DND-41 (cell line): ENCODE results near the gene ASIP.
"Not testable (repeated sequence)": the region's sequence is repeated elsewhere in the genome, so short reads cannot be mapped to it uniquely, and the experiment has no call there.

ENCODE experiments used
- ATAC-seq: fragments of 200-7000 bp; cut with Tn5 transposase; 3 replicates; pipeline ENCODE4 v1.9.1; 2021; ENCODE audit warnings: low read depth; ENCODE audit not compliant: insufficient read depth
- DNase-seq: peaks from one replicate; pipeline ENCODE4 v3.0.0-alpha.2; 2020
- H2AFZ ChIP-seq: 2 replicates; pipeline ENCODE4 v1.6.0; 2012; ENCODE audit warnings: low read depth, low read length
- H3K27ac ChIP-seq: 2 replicates; pipeline ENCODE4 v1.5.1; 2012; ENCODE audit warnings: low read length, inconsistent platforms
- H3K27me3 ChIP-seq: fragments of 200-600 bp; sonication (generic); 2 replicates; pipeline ENCODE4 v1.6.0; 2012; ENCODE audit warnings: low read length, mild to moderate bottlenecking, inconsistent platforms; ENCODE audit not compliant: insufficient read depth, poor library complexity
- H3K36me3 ChIP-seq: 2 replicates; pipeline ENCODE4 v1.5.1; 2012; ENCODE audit warnings: low read length, inconsistent platforms; ENCODE audit not compliant: insufficient read depth
- H3K4me1 ChIP-seq: 2 replicates; pipeline ENCODE4 v1.5.1; 2012; ENCODE audit warnings: mild to moderate bottlenecking, low read length; ENCODE audit not compliant: insufficient read depth
- H3K4me2 ChIP-seq: 2 replicates; pipeline ENCODE4 v1.6.0; 2012; ENCODE audit warnings: mild to moderate bottlenecking, moderate library complexity, low read length, inconsistent platforms; ENCODE audit not compliant: insufficient read depth
- H3K4me3 ChIP-seq, 2 experiments: fragments of 200-600 bp in 1 of 2; shearing (Covaris generic) in 1 of 2; 2 replicates each; pipeline ENCODE4 v1.5.1; 2012 to 2016; ENCODE audit warnings: inconsistent platforms in 2 of 2, low read length in 2 of 2, mild to moderate bottlenecking in 2 of 2, low read depth in 1 of 2, moderate library complexity in 1 of 2
- H3K79me2 ChIP-seq: 2 replicates; pipeline ENCODE4 v1.6.0; 2012; ENCODE audit warnings: low read length, inconsistent platforms; ENCODE audit not compliant: insufficient read depth
- H3K9ac ChIP-seq: 2 replicates; pipeline ENCODE4 v1.6.0; 2012; ENCODE audit warnings: low read depth, mild to moderate bottlenecking, inconsistent platforms, low read length, moderate library complexity
- H3K9me3 ChIP-seq: 2 replicates; pipeline ENCODE4 v1.5.1; 2012; ENCODE audit warnings: low read length, moderate library complexity, mild to moderate bottlenecking, inconsistent platforms; ENCODE audit not compliant: insufficient read depth, severe bottlenecking
- H4K20me1 ChIP-seq: 2 replicates; pipeline ENCODE4 v1.6.0; 2012; ENCODE audit warnings: low read length; ENCODE audit not compliant: insufficient read depth
- EZH2 ChIP-seq: IDR thresholded peaks from 3 replicates; pipeline ENCODE4 v1.6.1; 2012; ENCODE audit warnings: borderline replicate concordance, low read depth, mild to moderate bottlenecking, moderate library complexity, low read length, inconsistent platforms; ENCODE audit not compliant: severe bottlenecking
- TF ChIP-seq, protein P1 (sequence below): IDR thresholded peaks from 2 replicates; pipeline ENCODE4 v1.5.1; 2012; ENCODE audit warnings: borderline replicate concordance, low read length, moderate library complexity, mild to moderate bottlenecking; ENCODE audit not compliant: poor library complexity, severe bottlenecking; ENCODE audit errors: extremely low read depth

Gene ASIP

DNA sequence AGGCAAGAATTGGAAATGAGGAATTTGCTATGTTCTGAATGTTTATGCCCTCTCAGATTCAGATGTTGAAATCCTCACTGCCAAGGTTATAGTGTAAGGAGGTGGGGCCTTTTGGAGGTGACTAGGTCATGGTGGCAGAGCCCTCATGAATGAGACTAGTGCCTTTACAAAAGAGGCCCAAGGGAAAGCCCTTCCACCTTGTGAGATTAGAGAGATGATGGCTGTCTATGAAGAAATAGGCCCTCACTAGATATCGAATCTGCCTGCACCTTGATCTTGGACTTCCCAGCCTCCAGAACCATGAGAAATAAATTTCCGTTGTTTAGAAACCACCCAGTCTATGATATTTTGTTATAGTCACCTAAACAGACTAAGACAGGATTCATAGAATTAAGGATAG lies 10.4 kb downstream of the ASIP start:
- H3K9me3 ChIP-seq = no peaks in the 10 kb centered on the region

DNA sequence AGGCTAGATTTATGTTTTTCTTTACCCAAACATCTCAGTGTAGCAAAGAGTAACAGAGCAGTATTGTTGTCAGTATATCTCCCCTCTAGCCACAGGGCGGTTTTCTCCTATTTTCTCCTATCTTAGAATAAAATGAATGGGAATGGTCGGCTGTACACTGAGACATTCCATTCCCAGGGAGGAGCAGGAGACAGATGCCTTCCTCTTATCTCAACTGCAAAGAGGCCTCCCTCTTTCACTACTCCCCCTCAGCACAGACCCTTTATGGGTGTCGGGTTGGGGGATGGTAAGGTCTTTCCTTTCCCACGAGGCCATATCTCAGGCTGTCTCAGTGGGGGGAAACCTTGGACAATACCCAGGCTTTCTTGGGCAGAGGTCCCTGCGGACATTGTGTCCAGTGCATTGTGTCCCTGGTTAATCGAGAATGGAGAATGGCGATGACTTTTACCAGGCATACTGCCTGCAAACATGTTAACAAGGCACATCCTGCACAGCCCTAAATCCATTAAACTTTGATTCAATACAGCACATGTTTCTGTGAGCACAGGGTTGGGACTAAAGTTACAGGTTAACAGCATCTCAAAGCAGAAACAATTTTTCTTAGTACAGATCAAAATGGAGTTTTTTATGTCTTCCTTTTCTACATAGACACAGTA lies 11.3 kb downstream of the ASIP start:
- H3K4me3 ChIP-seq, DNase-seq, H4K20me1 ChIP-seq, H3K36me3 ChIP-seq, H3K79me2 ChIP-seq, H3K9ac ChIP-seq, H3K4me2 ChIP-seq, ATAC-seq, H3K27me3 ChIP-seq, H2AFZ ChIP-seq, H3K4me1 ChIP-seq, H3K27ac ChIP-seq, H3K9me3 ChIP-seq: not testable (repeated sequence)

More for the DNA sequence above, 10.4 kb downstream of the ASIP start:
- H3K79me2 ChIP-seq = no peaks in the 10 kb centered on the region
- no peaks in the 10 kb centered on the region for H4K20me1 ChIP-seq
- H3K4me3 ChIP-seq = no peak overlapping the region
- H2AFZ ChIP-seq = no peak overlapping the region
- no peak overlapping the region for H3K4me2 ChIP-seq
- DNase-seq = no peak
- TF ChIP-seq, protein P1, sequence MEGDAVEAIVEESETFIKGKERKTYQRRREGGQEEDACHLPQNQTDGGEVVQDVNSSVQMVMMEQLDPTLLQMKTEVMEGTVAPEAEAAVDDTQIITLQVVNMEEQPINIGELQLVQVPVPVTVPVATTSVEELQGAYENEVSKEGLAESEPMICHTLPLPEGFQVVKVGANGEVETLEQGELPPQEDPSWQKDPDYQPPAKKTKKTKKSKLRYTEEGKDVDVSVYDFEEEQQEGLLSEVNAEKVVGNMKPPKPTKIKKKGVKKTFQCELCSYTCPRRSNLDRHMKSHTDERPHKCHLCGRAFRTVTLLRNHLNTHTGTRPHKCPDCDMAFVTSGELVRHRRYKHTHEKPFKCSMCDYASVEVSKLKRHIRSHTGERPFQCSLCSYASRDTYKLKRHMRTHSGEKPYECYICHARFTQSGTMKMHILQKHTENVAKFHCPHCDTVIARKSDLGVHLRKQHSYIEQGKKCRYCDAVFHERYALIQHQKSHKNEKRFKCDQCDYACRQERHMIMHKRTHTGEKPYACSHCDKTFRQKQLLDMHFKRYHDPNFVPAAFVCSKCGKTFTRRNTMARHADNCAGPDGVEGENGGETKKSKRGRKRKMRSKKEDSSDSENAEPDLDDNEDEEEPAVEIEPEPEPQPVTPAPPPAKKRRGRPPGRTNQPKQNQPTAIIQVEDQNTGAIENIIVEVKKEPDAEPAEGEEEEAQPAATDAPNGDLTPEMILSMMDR = no peak
- TF ChIP-seq EZH2 = no peak
- H3K9ac ChIP-seq = no peak overlapping the region
- no peak for ATAC-seq
- H3K27ac ChIP-seq = no peak overlapping the region
- no peaks in the 10 kb centered on the region for H3K36me3 ChIP-seq
- no peaks in the 10 kb centered on the region for H3K27me3 ChIP-seq
- H3K4me1 ChIP-seq = no peaks in the 10 kb centered on the region

DNA sequence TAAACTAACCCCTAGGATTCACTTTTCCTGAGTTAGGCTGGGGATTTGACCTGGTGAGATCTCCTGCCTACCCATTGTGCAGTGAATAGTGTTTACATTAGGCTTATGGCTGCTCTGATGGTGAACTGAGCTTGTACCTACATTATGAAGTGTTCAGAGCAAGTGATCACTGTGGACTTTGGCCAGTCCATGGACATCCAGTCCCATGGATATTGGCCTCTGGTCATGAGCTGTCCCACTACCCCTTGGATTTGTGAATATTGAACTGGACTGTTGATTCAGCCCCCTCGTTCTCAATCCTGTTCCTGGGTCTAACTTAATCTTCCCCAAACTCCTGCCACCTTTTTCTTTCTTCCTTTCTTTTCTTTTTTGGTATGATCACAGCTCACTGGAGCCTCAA lies 13.8 kb downstream of the ASIP start:
- no peak for ATAC-seq
- no peak for TF ChIP-seq EZH2
- TF ChIP-seq, protein P1 = no peak

DNA sequence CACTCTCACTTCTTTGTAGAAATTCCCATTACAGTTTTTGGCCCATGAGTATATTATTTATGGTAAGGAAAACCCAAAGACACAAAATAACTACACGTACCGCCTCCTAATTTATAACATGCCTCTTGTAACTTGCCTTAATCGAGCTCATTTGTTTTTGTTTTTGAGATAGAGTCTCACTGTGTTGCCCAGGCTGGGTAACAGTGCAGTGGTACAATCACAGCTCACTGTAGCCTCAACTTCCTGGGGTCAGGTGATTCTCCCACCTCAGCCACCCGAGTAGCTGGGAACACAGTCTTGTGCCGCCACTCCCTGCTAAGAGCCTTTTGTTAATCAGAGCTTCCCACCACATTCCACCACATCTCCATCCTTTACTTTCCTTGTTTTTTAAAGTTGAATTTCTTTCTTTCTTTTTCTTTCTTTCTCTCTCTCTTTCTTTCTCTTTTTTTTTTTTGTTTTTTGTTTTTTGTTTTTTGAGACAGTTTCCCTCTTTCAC lies 15.5 kb downstream of the ASIP start:
- DNase-seq (no peak), ATAC-seq (no peak)
- no peaks in the 10 kb centered on the region for H3K36me3 ChIP-seq
- H3K4me3 ChIP-seq = no peak overlapping the region
- no peaks in the 10 kb centered on the region for H3K9me3 ChIP-seq
- no peaks in the 10 kb centered on the region for H3K27me3 ChIP-seq
- no peaks in the 10 kb centered on the region for H3K79me2 ChIP-seq
- no peaks in the 10 kb centered on the region for H3K4me1 ChIP-seq
- H3K9ac ChIP-seq = no peak overlapping the region
- H3K27ac ChIP-seq = no peak overlapping the region
- H3K4me2 ChIP-seq = no peak overlapping the region
- no peak for TF ChIP-seq EZH2
- TF ChIP-seq, protein P1 = no peak
- H4K20me1 ChIP-seq = no peaks in the 10 kb centered on the region
- H2AFZ ChIP-seq = no peak overlapping the region

More for the DNA sequence above, 13.8 kb downstream of the ASIP start:
- no peaks in the 10 kb centered on the region for H4K20me1 ChIP-seq
- H3K9ac ChIP-seq = no peak overlapping the region
- H3K4me1 ChIP-seq = no peaks in the 10 kb centered on the region
- no peaks in the 10 kb centered on the region for H3K36me3 ChIP-seq
- DNase-seq = no peak
- no peak overlapping the region for H3K4me3 ChIP-seq
- no peaks in the 10 kb centered on the region for H3K27me3 ChIP-seq
- no peak overlapping the region for H2AFZ ChIP-seq
- H3K4me2 ChIP-seq = no peak overlapping the region
- H3K27ac ChIP-seq = no peak overlapping the region
- no peaks in the 10 kb centered on the region for H3K79me2 ChIP-seq
- no peaks in the 10 kb centered on the region for H3K9me3 ChIP-seq
